Loucy (cell line): ENCODE results near the gene ZNF579.
A peak's percentile ranks its signal among the peaks of the same experiment; 100 is the strongest.

Experiments
- H2AFZ ChIP-seq: fragments of 200-600 bp; sonication (generic); 2 replicates; pipeline ENCODE4 v1.6.0; 2016; ENCODE audit warnings: antibody characterized with exemption, mild to moderate bottlenecking, low read length, moderate library complexity
- H3F3A ChIP-seq: fragments of 200-600 bp; 2 replicates; pipeline ENCODE4 v1.6.0; 2016; ENCODE audit warnings: antibody characterized with exemption, low read depth, mild to moderate bottlenecking
- H3K27me3 ChIP-seq: fragments of 200-600 bp; sonication (generic); 2 replicates; pipeline ENCODE4 v1.6.1; 2014; ENCODE audit warnings: low read length, mild to moderate bottlenecking; ENCODE audit not compliant: insufficient read depth, poor library complexity, severe bottlenecking
- H3K36me3 ChIP-seq: fragments of 200-600 bp; sonication (generic); 2 replicates; pipeline ENCODE4 v1.6.1; 2016; ENCODE audit warnings: low read length; ENCODE audit not compliant: insufficient read depth
- H3K4me1 ChIP-seq: fragments of 200-600 bp; sonication (generic); 2 replicates; pipeline ENCODE4 v1.5.1; 2014; ENCODE audit warnings: low read length, mild to moderate bottlenecking; ENCODE audit not compliant: insufficient read depth, poor library complexity, severe bottlenecking
- H3K4me2 ChIP-seq: fragments of 200-600 bp; sonication (generic); 2 replicates; pipeline ENCODE4 v1.6.0; 2014; ENCODE audit warnings: antibody characterized with exemption, low read length, low read depth, mild to moderate bottlenecking; ENCODE audit not compliant: poor library complexity, severe bottlenecking
- H3K4me3 ChIP-seq: fragments of 200-600 bp; sonication (generic); 2 replicates; pipeline ENCODE4 v1.5.1; 2014; ENCODE audit warnings: low read length, mild to moderate bottlenecking, mixed read lengths; ENCODE audit not compliant: poor library complexity, severe bottlenecking
- H3K79me2 ChIP-seq: fragments of 200-600 bp; sonication (generic); 2 replicates; pipeline ENCODE4 v1.6.1; 2014; ENCODE audit warnings: low read length; ENCODE audit not compliant: insufficient read depth
- H3K9ac ChIP-seq: fragments of 200-600 bp; sonication (generic); 2 replicates; pipeline ENCODE4 v1.6.0; 2014; ENCODE audit warnings: mild to moderate bottlenecking, low read depth, low read length, moderate library complexity; ENCODE audit not compliant: poor library complexity, severe bottlenecking
- H3K9me2 ChIP-seq: fragments of 200-600 bp; sonication (generic); replicated peaks from 2 replicates; pipeline ENCODE4 v1.6.1; 2016; ENCODE audit warnings: low read depth, low read length, mixed read lengths
- H3K9me3 ChIP-seq: fragments of 200-600 bp; sonication (generic); 2 replicates; pipeline ENCODE4 v1.6.1; 2014; ENCODE audit warnings: mild to moderate bottlenecking, antibody characterized with exemption, low read length, low read depth; ENCODE audit not compliant: insufficient read depth
- H4K20me1 ChIP-seq: fragments of 200-600 bp; sonication (generic); 2 replicates; pipeline ENCODE4 v1.6.0; 2014; ENCODE audit warnings: antibody characterized with exemption, low read length, mild to moderate bottlenecking; ENCODE audit not compliant: insufficient read depth, poor library complexity, severe bottlenecking
- CTCF ChIP-seq: fragments of 200-600 bp; sonication (generic); conservative IDR thresholded peaks from 2 replicates; pipeline ENCODE4 v1.5.1; 2014; ENCODE audit warnings: mild to moderate bottlenecking, antibody characterized with exemption, low read length
- EZH2phosphoT487 ChIP-seq: fragments of 200-600 bp; IDR thresholded peaks from 2 replicates; pipeline ENCODE4 v1.6.1; 2018; ENCODE audit warnings: antibody characterized with exemption, mild to moderate bottlenecking, moderate library complexity, borderline replicate concordance

ZNF579 gene

DNA sequence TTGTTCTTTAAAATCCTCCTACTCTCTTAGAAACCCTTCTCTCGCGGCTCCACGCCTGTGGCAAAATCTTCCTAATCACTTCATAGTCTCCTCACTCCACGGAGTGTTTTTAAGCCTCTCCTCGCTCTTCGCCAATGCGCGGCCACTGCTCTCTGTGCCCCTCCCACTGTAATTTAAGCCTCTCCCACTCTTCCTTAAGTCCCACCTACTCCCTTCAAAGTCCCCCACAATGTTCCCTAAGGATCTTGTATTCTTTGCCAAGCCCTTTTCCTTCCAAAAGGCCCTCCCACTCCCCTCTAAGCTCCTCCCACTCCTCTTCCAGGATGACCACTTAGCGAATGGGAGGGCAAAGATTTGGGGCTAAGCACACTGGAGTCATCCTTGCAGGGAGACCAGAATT lies 17.4 kb upstream of the ZNF579 start:
- TF ChIP-seq CTCF (no peak), EZH2phosphoT487 (no peak)
- H3K4me3 ChIP-seq: peak overlapping the region; percentile 74
- H3K27me3 ChIP-seq: no peaks in the 10 kb centered on the region
- no peaks in the 10 kb centered on the region for H3F3A ChIP-seq
- H4K20me1 ChIP-seq: peaks cover 6% of the 10 kb centered on the region
- H3K9me3 ChIP-seq: no peaks in the 10 kb centered on the region
- peaks cover 26% of the 10 kb centered on the region for H3K79me2 ChIP-seq
- peak overlapping the region; percentile 55 for H3K9ac ChIP-seq
- H3K9me2 ChIP-seq: no peaks in the 10 kb centered on the region
- H3K4me2 ChIP-seq: peak overlapping the region; percentile 80
- no peaks in the 10 kb centered on the region for H3K36me3 ChIP-seq
- no peak overlapping the region for H2AFZ ChIP-seq
- peaks cover 23% of the 10 kb centered on the region for H3K4me1 ChIP-seq

GRCh38 chr19:55597501-55597921 lies 16.9 kb upstream of the ZNF579 start:
- Histone ChIP-seq H3K4me1 (peaks cover 23% of the 10 kb centered on the region), H3K4me2 (no peak overlapping the region), H3K36me3 (no peaks in the 10 kb centered on the region), H3K9ac (no peak overlapping the region), H2AFZ (no peak overlapping the region), H3K9me3 (no peaks in the 10 kb centered on the region), H4K20me1 (peaks cover 6% of the 10 kb centered on the region), H3K27me3 (no peaks in the 10 kb centered on the region), H3F3A (no peaks in the 10 kb centered on the region), H3K4me3 (no peak overlapping the region), H3K79me2 (peaks cover 26% of the 10 kb centered on the region), H3K9me2 (no peaks in the 10 kb centered on the region)
- TF ChIP-seq CTCF (no peak), EZH2phosphoT487 (no peak)

GRCh38 chr19:55596304-55596703 lies 15.7 kb upstream of the ZNF579 start:
- TF ChIP-seq CTCF: no peak
- no peak for TF ChIP-seq EZH2phosphoT487
- no peak overlapping the region for H3K9ac ChIP-seq
- H3K4me2 ChIP-seq: no peak overlapping the region
- H3K79me2 ChIP-seq: peaks cover 15% of the 10 kb centered on the region
- no peaks in the 10 kb centered on the region for H3F3A ChIP-seq
- H3K9me2 ChIP-seq: no peaks in the 10 kb centered on the region
- H3K9me3 ChIP-seq: no peaks in the 10 kb centered on the region
- no peak overlapping the region for H2AFZ ChIP-seq
- H4K20me1 ChIP-seq: peaks cover 6% of the 10 kb centered on the region
- peaks cover 16% of the 10 kb centered on the region for H3K4me1 ChIP-seq
- no peak overlapping the region for H3K4me3 ChIP-seq
- H3K36me3 ChIP-seq: no peaks in the 10 kb centered on the region
- H3K27me3 ChIP-seq: no peaks in the 10 kb centered on the region
